GM12878 (cell line): Measurements from ENCODE around the gene CCBE1. TPM values are rescaled to one million over a fixed set of nuclear protein-coding genes. Genes with fewer than 3 reads are reported as not detected.

Experiments used
- ATAC-seq: fragments of 200-7000 bp; cut with Tn5 transposase; 3 replicates; pipeline ENCODE4 v1.9.1; 2020; ENCODE audit warnings: mild to moderate bottlenecking, moderate library complexity
- BruUV-seq: library from RNA; stranded (reverse); fragments of 400-500 nt; replicated peaks from 2 replicates; lab custom pipeline; 2021; lab: Mats Ljungman, UMichigan
- CTCF ChIA-PET: fragments of 300-600 bp; sonication (Branson Sonifier 250); formaldehyde crosslinking; extraction: SDS; loops from one replicate; lab custom pipeline; 2021; ENCODE audit warnings: inconsistent platforms; lab: Yijun Ruan, JAX
- POLR2A ChIA-PET: fragments of 350-600 bp; formaldehyde crosslinking; extraction: SDS; loops from one replicate; lab custom pipeline; 2021; ENCODE audit warnings: inconsistent platforms; lab: Charles Lee
- RAD21 ChIA-PET: fragments of 300-600 bp; sonication (Branson Sonifier 250); formaldehyde crosslinking; loops from one replicate; lab custom pipeline; 2023; ENCODE audit warnings: antibody characterized with exemption; ENCODE audit not compliant: unreplicated experiment; lab: Charles Lee
- SMC1A ChIA-PET: fragments of 300-600 bp; sonication (Branson Sonifier 250); formaldehyde crosslinking; loops from one replicate; lab custom pipeline; 2023; ENCODE audit not compliant: unreplicated experiment, uncharacterized antibody; lab: Charles Lee
- DNase-seq: peaks from one replicate; pipeline ENCODE4 v3.0.0-alpha.2; 2011; ENCODE audit warnings: low read depth, low spot score
- FAIRE-seq: peaks from 3 replicates; lab custom pipeline; 2011; peaks lifted over from hg19 to GRCh38; lab: Jason Lieb, UNC
- H2AFZ ChIP-seq: 2 replicates; pipeline ENCODE4 v1.6.0; 2011; ENCODE audit warnings: low read depth, low read length, control low read depth; ENCODE audit not compliant: control insufficient read depth
- H3K27ac ChIP-seq: 2 replicates; pipeline ENCODE4 v1.5.1; 2011; ENCODE audit warnings: control low read depth; ENCODE audit not compliant: control insufficient read depth, insufficient read depth
- H3K27me3 ChIP-seq, 2 experiments: replicated peaks in 1 of 2; 2 replicates each; pipeline versions ENCODE4 v1.6.0 to v1.6.1; 2011; ENCODE audit warnings: low read length in 1 of 2; ENCODE audit not compliant: control insufficient read depth in 2 of 2, insufficient read depth in 2 of 2
- H3K36me3 ChIP-seq, 2 experiments: 2 replicates each; pipeline ENCODE4 v1.5.1; 2011; ENCODE audit warnings: low read length in 1 of 2; ENCODE audit not compliant: control insufficient read depth in 2 of 2, insufficient read depth in 2 of 2
- H3K4me1 ChIP-seq: 2 replicates; pipeline ENCODE4 v1.6.1; 2011; ENCODE audit warnings: mild to moderate bottlenecking, low read length, moderate library complexity, mixed read lengths; ENCODE audit not compliant: control insufficient read depth, insufficient read depth
- H3K4me2 ChIP-seq: 2 replicates; pipeline ENCODE4 v1.6.0; 2011; ENCODE audit warnings: control low read depth; ENCODE audit not compliant: control insufficient read depth, insufficient read depth
- H3K4me3 ChIP-seq: fragments of 200-600 bp; sonication (generic); 2 replicates; pipeline ENCODE4 v1.5.1; 2016
- H3K79me2 ChIP-seq: 2 replicates; pipeline ENCODE4 v1.6.0; 2011; ENCODE audit warnings: low read length; ENCODE audit not compliant: control insufficient read depth, insufficient read depth
- H3K9ac ChIP-seq: 2 replicates; pipeline ENCODE4 v1.8.0; 2011; ENCODE audit warnings: low read length, control low read depth, mixed read lengths; ENCODE audit not compliant: control insufficient read depth, insufficient read depth
- H3K9me3 ChIP-seq: replicated peaks from 3 replicates; pipeline ENCODE4 v1.5.1; 2011; ENCODE audit warnings: mild to moderate bottlenecking, low read length; ENCODE audit not compliant: control insufficient read depth, insufficient read depth
- H4K20me1 ChIP-seq: 2 replicates; pipeline ENCODE4 v1.6.0; 2011; ENCODE audit not compliant: control insufficient read depth, insufficient read depth
- GATAD2B ChIP-seq: fragments of 450-650 bp; conservative IDR thresholded peaks from 2 replicates; pipeline ENCODE4 v1.6.1; 2017; ENCODE audit warnings: low read depth, mild to moderate bottlenecking, moderate library complexity
- IRF4 ChIP-seq: IDR thresholded peaks from 2 replicates; pipeline ENCODE4 v1.6.1; 2011; ENCODE audit warnings: low read depth, low read length
- MLLT1 ChIP-seq: fragments of 450-650 bp; IDR thresholded peaks from 2 replicates; pipeline ENCODE4 v1.6.1; 2016; ENCODE audit warnings: mild to moderate bottlenecking
- MXI1 ChIP-seq: fragments of 150-350 bp; IDR thresholded peaks from 2 replicates; pipeline ENCODE4 v1.6.1; 2011; ENCODE audit warnings: low read depth, mild to moderate bottlenecking, inconsistent platforms, low read length, improper control_type of control experiment
- NR2F1 ChIP-seq: fragments of 450-650 bp; conservative IDR thresholded peaks from 2 replicates; pipeline ENCODE4 v1.6.1; 2017; ENCODE audit warnings: mild to moderate bottlenecking
- POLR2A ChIP-seq: IDR thresholded peaks from 2 replicates; pipeline ENCODE4 v1.6.1; 2011; ENCODE audit warnings: low read depth, mild to moderate bottlenecking, low read length
- RAD51 ChIP-seq: fragments of 450-650 bp; IDR thresholded peaks from 2 replicates; pipeline ENCODE4 v1.6.1; 2016; ENCODE audit warnings: moderate library complexity, mild to moderate bottlenecking, inconsistent platforms
- SMC3 ChIP-seq: IDR thresholded peaks from 2 replicates; pipeline ENCODE4 v1.6.1; 2011; ENCODE audit warnings: low read length, improper control_type of control experiment, borderline replicate concordance
- TAF1 ChIP-seq: IDR thresholded peaks from 2 replicates; pipeline ENCODE4 v1.6.1; 2011; ENCODE audit warnings: mild to moderate bottlenecking, low read depth, low read length, borderline replicate concordance
- TARDBP ChIP-seq: IDR thresholded peaks from 2 replicates; pipeline ENCODE4 v1.6.1; 2016; ENCODE audit warnings: borderline replicate concordance
- ZBTB33 ChIP-seq: fragments of 450-650 bp; IDR thresholded peaks from 2 replicates; pipeline ENCODE4 v1.6.1; 2017; ENCODE audit warnings: mild to moderate bottlenecking
- WGBS: methylation state at CpG from one replicate; pipeline ENCODE4 v1.1.6; 2016; ENCODE audit warnings: low lambda C conversion rate; ENCODE audit not compliant: insufficient replicate concordance, insufficient coverage; ENCODE audit errors: missing lambda C conversion rate; 5-methylcytosine and 5-hydroxymethylcytosine counted together
- in situ Hi-C: fragments of 300-500 bp; cut with MboI; formaldehyde crosslinking; loops from 9 replicates; pipeline ENCODE4 v1.14.3; 2018; ENCODE audit warnings: mixed read lengths
- intact Hi-C: fragments of 100-400 bp; cut with micrococcal nuclease; formaldehyde crosslinking; loops from one replicate; pipeline ENCODE4 v1.14.2; 2022; ENCODE audit not compliant: unreplicated experiment
- polyA plus RNA-seq, 11 experiments: library from polyadenylated mRNA; depleted of rRNA in 4 of 11; unstranded in 6 of 11; stranded (reverse) in 5 of 11; fragments of >200 nt; fragmentation: Nextera tagmentation in 4 of 11; fragmentation: Illumina TruSeq in 1 of 11; extraction: Ambion mirVana in 4 of 11; extraction: Trizol in 1 of 11; gene quantifications; 1 replicate in 1 of 11; 2 replicates in 10 of 11; pipeline versions ENCODE4 v1.2.1 to v1.2.3, GENCODE V29; 2011 to 2016; ENCODE audit warnings: inconsistent platforms in 2 of 11, missing spikeins in 2 of 11, low read depth in 1 of 11
- total RNA-seq, 4 experiments: library from RNA; depleted of rRNA in 3 of 4; stranded (reverse); fragments of >200 nt in 3 of 4; fragmentation: Illumina TruSeq in 1 of 4; extraction: Trizol in 1 of 4; gene quantifications; 2 replicates each; pipeline versions ENCODE4 v1.2.1 to v1.2.3, GENCODE V29; 2013 to 2021

Gene CCBE1
- total and polyA plus RNA-seq, 10 of the 15 experiments (the other 5 are each of a cell fraction or from before 2014, with no cell fraction given) = 0.03 to 0.49 (median 0.04) TPM; not detected in 7

- in situ Hi-C loops = no loop called here
These were observed 119.9 kb downstream of the CCBE1 start for GRCh38 chr18:59577386-59577655.

More at GRCh38 chr18:59577386-59577655, 119.9 kb downstream of the CCBE1 start:
- DNase-seq = no peak
- H3K9ac ChIP-seq = no peak overlapping the region
- intact Hi-C loops = no loop called here
- 21% methylated on average over 1 of the region's 1 CpG for WGBS
- RAD21 ChIA-PET = no interaction called here
- no peak for TF ChIP-seq POLR2A
- no peak for TF ChIP-seq ZBTB33
- TF ChIP-seq SMC3 = no peak
- no peak for TF ChIP-seq GATAD2B
- no peak for TF ChIP-seq MLLT1
- TF ChIP-seq MXI1 = no peak
- no peak for TF ChIP-seq TARDBP
- TF ChIP-seq TAF1 = no peak
- TF ChIP-seq NR2F1 = no peak
- no peak for TF ChIP-seq IRF4
- no peak for TF ChIP-seq RAD51
- TF ChIP-seq, all 136 proteins: peak for 0
- SMC1A ChIA-PET = interaction anchor here (1.5 kb wide), 1 partner anchor 10 kb away, joined by 5 read pairs; no protein-coding TSS in a partner anchor
- Histone ChIP-seq H2AFZ (no peak overlapping the region), H3K27me3 (no peaks in the 10 kb centered on the region; a peak in 1 of 4 replicates), H3K4me3 (no peak overlapping the region), H3K4me2 (no peak overlapping the region), H3K79me2 (no peaks in the 10 kb centered on the region), H3K27ac (no peak overlapping the region), H3K36me3 (no peaks in the 10 kb centered on the region), H3K4me1 (no peaks in the 10 kb centered on the region), H3K9me3 (no peaks in the 10 kb centered on the region; the same call in 2 of the 3 replicates), H4K20me1 (no peaks in the 10 kb centered on the region)
- CTCF ChIA-PET = interaction anchor here (1.8 kb wide), 1 partner anchor 9 kb away, joined by 5 read pairs; no protein-coding TSS in a partner anchor
- ATAC-seq (no peak), FAIRE-seq (no peak)
- POLR2A ChIA-PET = no interaction called here
- no TSS peak for BruUV-seq
